SH-SY5Y (cell line): Measurements from ENCODE around the gene MGAT5B.

ENCODE experiments used
- GATA2 ChIP-seq: IDR thresholded peaks from 2 replicates; pipeline ENCODE4 v1.6.1; 2011; ENCODE audit warnings: mild to moderate bottlenecking, low read depth, low read length
- GATA3 ChIP-seq: IDR thresholded peaks from 2 replicates; pipeline ENCODE4 v1.6.1; 2011; ENCODE audit warnings: low read depth, mild to moderate bottlenecking, low read length, moderate library complexity

DNA sequence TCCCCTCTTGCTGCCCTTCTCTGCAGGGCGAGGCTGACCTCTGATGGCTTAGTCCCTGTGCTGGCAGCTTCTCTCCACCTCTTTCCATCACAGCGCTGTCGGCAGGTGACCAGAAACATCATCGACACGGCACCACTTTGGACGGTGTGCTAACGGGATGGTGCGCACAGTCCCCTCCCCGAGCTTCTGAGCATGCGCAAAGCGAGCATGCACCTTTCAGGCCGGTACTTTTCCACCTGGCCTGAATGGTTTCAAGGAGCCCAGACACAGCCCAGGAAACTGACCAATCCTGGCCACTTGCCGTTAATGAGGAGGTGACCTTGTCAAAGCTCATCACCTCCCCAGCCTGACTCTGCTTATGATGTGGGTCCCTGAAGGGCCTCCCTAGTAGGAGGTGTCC, 54.8 kb downstream of the MGAT5B start:
- no peak for TF ChIP-seq GATA3
- TF ChIP-seq GATA2: no peak
